PC-3 (cell line): ENCODE measurements around the gene CYTH1.

Experiments used
- CTCF ChIP-seq: fragments of 300-600 bp; sonication (generic); conservative IDR thresholded peaks from 2 replicates; pipeline ENCODE4 v1.5.1; 2017; ENCODE audit warnings: antibody characterized with exemption, low read depth, mild to moderate bottlenecking, low read length
- EZH2 ChIP-seq: fragments of 300-600 bp; sonication (generic); IDR thresholded peaks from one replicate; pipeline ENCODE4 v1.6.1; 2017; ENCODE audit warnings: antibody characterized with exemption, mild to moderate bottlenecking, low read length; ENCODE audit not compliant: unreplicated experiment
- EZH2phosphoT487 ChIP-seq: fragments of 300-600 bp; sonication (generic); IDR thresholded peaks from 2 replicates; pipeline ENCODE4 v1.6.1; 2018; ENCODE audit warnings: mild to moderate bottlenecking, antibody characterized with exemption, low read length, borderline replicate concordance

DNA sequence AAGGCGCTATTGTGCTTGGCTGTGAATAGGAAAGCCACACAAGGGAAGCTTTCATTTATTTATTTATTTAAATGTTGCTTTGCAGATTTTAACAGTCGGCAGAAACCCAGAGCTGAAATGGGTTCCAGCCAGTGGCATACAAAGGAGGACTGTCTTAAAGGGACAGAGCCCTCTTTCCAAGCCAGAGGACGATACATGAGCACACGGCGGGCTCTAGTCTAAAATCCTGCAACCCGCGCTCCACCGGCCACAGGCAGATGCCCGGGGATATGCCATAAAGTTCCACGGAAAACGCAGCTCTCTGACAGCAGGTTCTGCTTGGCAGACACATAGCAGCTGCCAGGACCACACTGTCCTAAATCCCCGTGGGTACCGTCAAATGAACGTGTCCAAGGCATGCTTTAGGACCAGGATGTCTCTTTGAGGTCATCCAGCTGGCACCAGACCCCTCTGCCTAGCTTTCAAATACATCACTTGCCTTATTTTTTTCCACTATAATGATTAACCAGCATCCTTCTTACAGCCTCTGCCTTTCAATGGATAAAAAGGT, 64.6 kb downstream of the CYTH1 start:
- TF ChIP-seq CTCF (no peak), EZH2phosphoT487 (no peak), EZH2 (no peak)
